Measurements from ENCODE around the gene ZNF436. TPM values are rescaled to one million over a fixed set of nuclear protein-coding genes. Genes with fewer than 3 reads are reported as not detected.

ZNF436 gene
- total RNA-seq, 1 experiment from 2014 or later: 16.0 TPM

DNA sequence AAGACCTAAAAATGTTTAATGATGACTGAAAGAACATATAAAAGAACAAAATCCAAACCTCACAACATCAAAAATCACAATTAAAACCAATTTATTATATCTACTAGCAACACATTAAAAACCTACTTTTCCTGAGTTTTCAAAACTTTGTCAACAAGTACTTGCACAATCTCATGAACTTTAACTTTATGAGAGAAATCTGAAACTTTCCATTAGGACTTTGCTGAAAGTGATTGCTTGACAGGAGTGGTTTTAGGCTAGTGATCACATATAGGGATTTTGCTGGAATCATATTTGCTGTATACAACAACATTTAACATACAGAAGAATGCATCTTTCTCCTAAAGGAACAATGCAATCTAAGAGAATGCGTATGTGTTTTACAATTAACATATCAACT lies 38.8 kb downstream of the ZNF436 start:
- H3K36me3 ChIP-seq (ENCODE audit: control insufficient read depth, insufficient read depth, low read length): peaks cover 30% of the 10 kb centered on the region
- intact Hi-C loops (cut with micrococcal nuclease; ENCODE audit: unreplicated experiment) (no loop called here), in situ Hi-C loops (cut with HindIII; ENCODE audit: low pct_unique_long_range_greater_than_20kb, low sequenced_read_pairs) (no loop called here)
- ATAC-seq (no peak), DNase-seq (ENCODE audit: low read depth, low spot score) (no peak)
- no peaks in the 10 kb centered on the region for H3K27me3 ChIP-seq (ENCODE audit: control insufficient read depth, insufficient read depth, low read length)
- no TSS peak for BruUV-seq (replicated peaks)
- no peaks in the 10 kb centered on the region for H3K4me1 ChIP-seq (ENCODE audit: control insufficient read depth, insufficient read depth, low read length)
- no peak overlapping the region for H3K27ac ChIP-seq (ENCODE audit: low read length)
- H3K4me3 ChIP-seq (ENCODE audit: low read depth in 2 of 2, low read length in 2 of 2): no peak overlapping the region
- ChIA-PET CTCF (no interaction called here), POLR2A (no interaction called here)
- H3K9me3 ChIP-seq (ENCODE audit: control insufficient read depth, insufficient read depth, low read depth, low read length): no peaks in the 10 kb centered on the region
- no peak for TF ChIP-seq SIN3A (IDR thresholded peaks at IDR 0.05; ENCODE audit: borderline replicate concordance, insufficient read depth, low read depth, low read length)
- TF ChIP-seq, protein P1, sequence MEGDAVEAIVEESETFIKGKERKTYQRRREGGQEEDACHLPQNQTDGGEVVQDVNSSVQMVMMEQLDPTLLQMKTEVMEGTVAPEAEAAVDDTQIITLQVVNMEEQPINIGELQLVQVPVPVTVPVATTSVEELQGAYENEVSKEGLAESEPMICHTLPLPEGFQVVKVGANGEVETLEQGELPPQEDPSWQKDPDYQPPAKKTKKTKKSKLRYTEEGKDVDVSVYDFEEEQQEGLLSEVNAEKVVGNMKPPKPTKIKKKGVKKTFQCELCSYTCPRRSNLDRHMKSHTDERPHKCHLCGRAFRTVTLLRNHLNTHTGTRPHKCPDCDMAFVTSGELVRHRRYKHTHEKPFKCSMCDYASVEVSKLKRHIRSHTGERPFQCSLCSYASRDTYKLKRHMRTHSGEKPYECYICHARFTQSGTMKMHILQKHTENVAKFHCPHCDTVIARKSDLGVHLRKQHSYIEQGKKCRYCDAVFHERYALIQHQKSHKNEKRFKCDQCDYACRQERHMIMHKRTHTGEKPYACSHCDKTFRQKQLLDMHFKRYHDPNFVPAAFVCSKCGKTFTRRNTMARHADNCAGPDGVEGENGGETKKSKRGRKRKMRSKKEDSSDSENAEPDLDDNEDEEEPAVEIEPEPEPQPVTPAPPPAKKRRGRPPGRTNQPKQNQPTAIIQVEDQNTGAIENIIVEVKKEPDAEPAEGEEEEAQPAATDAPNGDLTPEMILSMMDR (IDR thresholded peaks at IDR 0.05): no peak
- no peak for TF ChIP-seq POLR2AphosphoS5 (IDR thresholded peaks at IDR 0.05; ENCODE audit: low read depth, low read length)
- TF ChIP-seq TCF7L2 (IDR thresholded peaks at IDR 0.05; ENCODE audit: low read depth, low read length): no peak
- TF ChIP-seq REST (IDR thresholded peaks at IDR 0.05; ENCODE audit: insufficient read depth in 1 of 2, low read depth in 2 of 2, low read length in 1 of 2): no peak

DNA sequence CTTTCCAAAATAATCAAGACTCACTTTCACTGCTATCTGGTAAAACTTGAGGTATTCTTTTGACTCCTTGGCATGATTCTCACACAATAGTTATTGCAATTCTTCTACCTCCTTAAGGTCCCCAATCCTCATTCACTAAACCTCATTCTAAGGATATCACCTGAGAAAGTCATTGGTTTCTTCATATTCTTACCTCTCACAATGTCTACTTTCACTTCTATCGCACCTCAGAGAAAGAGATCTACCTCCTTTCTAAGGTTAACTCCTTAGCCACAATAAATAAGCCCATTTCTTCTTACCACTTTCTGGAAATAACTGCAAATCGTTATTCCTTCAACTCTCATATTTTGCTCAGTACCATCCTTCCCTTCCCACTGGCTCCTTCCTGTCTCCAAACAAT lies 44.2 kb downstream of the ZNF436 start:
- intact Hi-C loops (cut with micrococcal nuclease; ENCODE audit: unreplicated experiment): no loop called here
- H3K27me3 ChIP-seq (ENCODE audit: control insufficient read depth, insufficient read depth, low read length): no peaks in the 10 kb centered on the region
- H3K4me3 ChIP-seq (ENCODE audit: low read depth in 2 of 2, low read length in 2 of 2): no peak overlapping the region
- ATAC-seq (no peak), DNase-seq (ENCODE audit: low read depth, low spot score) (no peak)
- no peak overlapping the region for H3K27ac ChIP-seq (ENCODE audit: low read length)
- peaks cover 33% of the 10 kb centered on the region for H3K36me3 ChIP-seq (ENCODE audit: control insufficient read depth, insufficient read depth, low read length)
- POLR2A ChIA-PET: interaction anchor here (0.7 kb wide), 1 partner anchor 114 kb away, joined by 4 read pairs; no protein-coding TSS in a partner anchor
- in situ Hi-C loops (cut with HindIII; ENCODE audit: low pct_unique_long_range_greater_than_20kb, low sequenced_read_pairs): no loop called here
- H3K9me3 ChIP-seq (ENCODE audit: control insufficient read depth, insufficient read depth, low read depth, low read length): no peaks in the 10 kb centered on the region
- TF ChIP-seq TCF7L2 (IDR thresholded peaks at IDR 0.05; ENCODE audit: low read depth, low read length) (no peak), POLR2AphosphoS5 (IDR thresholded peaks at IDR 0.05; ENCODE audit: low read depth, low read length) (no peak), REST (IDR thresholded peaks at IDR 0.05; ENCODE audit: insufficient read depth in 1 of 2, low read depth in 2 of 2, low read length in 1 of 2) (no peak), SIN3A (IDR thresholded peaks at IDR 0.05; ENCODE audit: borderline replicate concordance, insufficient read depth, low read depth, low read length) (no peak)
- TF ChIP-seq, protein P1 (IDR thresholded peaks at IDR 0.05): no peak
- no TSS peak for BruUV-seq (replicated peaks)
- H3K4me1 ChIP-seq (ENCODE audit: control insufficient read depth, insufficient read depth, low read length): no peaks in the 10 kb centered on the region
- CTCF ChIA-PET: interaction anchor here (0.6 kb wide), 1 partner anchor 220 kb away, joined by 3 read pairs; no protein-coding TSS in a partner anchor
